Epidermal melanocyte (primary cell): Measurements from ENCODE around the gene NT5E.
"Not testable (repeated sequence)": the region's sequence is repeated elsewhere in the genome, so short reads cannot be mapped to it uniquely, and the experiment has no call there.

Experiments used
- DNase-seq: peaks from one replicate; pipeline ENCODE4 v3.0.0; 2011; ENCODE audit warnings: low spot score; ENCODE audit not compliant: insufficient read length

Gene NT5E

GRCh38 chr6:85449818-85450759, at the start of gene NT5E:
TSS of gene NT5E (plus strand) at chr6:85450083. CDS start at chr6:85450140, 57 bp downstream.
- no peak for DNase-seq

GRCh38 chr6:85400331-85400730, 49.6 kb upstream of the NT5E start:
- DNase-seq = no peak

- no peak for DNase-seq
Observed at GRCh38 chr6:85401186-85402021, 48.5 kb upstream of the NT5E start.

GRCh38 chr6:85402071-85402470, 47.8 kb upstream of the NT5E start:
- no peak for DNase-seq

GRCh38 chr6:85402922-85403321, 47.0 kb upstream of the NT5E start:
- DNase-seq = no peak

- DNase-seq = peak; percentile 52
Observed at GRCh38 chr6:85403331-85404015, 46.4 kb upstream of the NT5E start.

- DNase-seq = not testable (repeated sequence)
Observed at GRCh38 chr6:85404016-85404563, 45.8 kb upstream of the NT5E start.

GRCh38 chr6:85404564-85405174, 45.2 kb upstream of the NT5E start:
- DNase-seq = no peak

GRCh38 chr6:85405175-85405852, 44.6 kb upstream of the NT5E start:
- no peak for DNase-seq

- DNase-seq = no peak
Observed at GRCh38 chr6:85405853-85406198, 44.1 kb upstream of the NT5E start.

GRCh38 chr6:85406641-85407075, 43.2 kb upstream of the NT5E start:
- no peak for DNase-seq

- no peak for DNase-seq
Observed at GRCh38 chr6:85408039-85408438, 41.8 kb upstream of the NT5E start.

- DNase-seq = no peak
Observed at GRCh38 chr6:85412911-85413430, 36.9 kb upstream of the NT5E start.

- no peak for DNase-seq
Observed at GRCh38 chr6:85416049-85416448, 33.8 kb upstream of the NT5E start.

- no peak for DNase-seq
Observed at GRCh38 chr6:85416766-85417165, 33.1 kb upstream of the NT5E start.

- no peak for DNase-seq
Observed at GRCh38 chr6:85417336-85417735, 32.5 kb upstream of the NT5E start.

- no peak for DNase-seq
Observed at GRCh38 chr6:85418059-85418458, 31.8 kb upstream of the NT5E start.

GRCh38 chr6:85419046-85419759, 30.7 kb upstream of the NT5E start:
- DNase-seq = no peak

- DNase-seq = no peak
Observed at GRCh38 chr6:85420551-85420950, 29.3 kb upstream of the NT5E start.
